HCT116 (cell line): ENCODE measurements around the gene MRAP2. TPM values are rescaled to one million over a fixed set of nuclear protein-coding genes. Genes with fewer than 3 reads are reported as not detected.

Experiments
- ATAC-seq: fragments of 200-7000 bp; cut with Tn5 transposase; 2 replicates; pipeline ENCODE4 v1.9.1; 2020; ENCODE audit warnings: mild to moderate bottlenecking, moderate library complexity
- BruUV-seq: library from RNA; stranded (reverse); fragments of 400-500 nt; replicated peaks from 2 replicates; lab custom pipeline; 2021; lab: Mats Ljungman, UMichigan
- CTCF ChIA-PET: fragments of 300-600 bp; sonication (Branson Sonifier 250); formaldehyde crosslinking; loops from one replicate; lab custom pipeline; 2021; ENCODE audit warnings: antibody characterized with exemption; lab: Charles Lee
- POLR2A ChIA-PET: fragments of 300-600, 350-600 bp; sonication (Branson Sonifier 250); formaldehyde crosslinking; loops from one replicate; lab custom pipeline; 2021; ENCODE audit warnings: antibody characterized with exemption; lab: Charles Lee
- RAD21 ChIA-PET, 2 experiments: fragments of 300-600 bp; sonication (Branson Sonifier 250); formaldehyde crosslinking; loops; one replicate each; lab custom pipeline; 2023; ENCODE audit warnings: low total read pairs in 2 of 2; ENCODE audit not compliant: uncharacterized antibody in 2 of 2, unreplicated experiment in 2 of 2, low non-redundant PET in 1 of 2; lab: Charles Lee
- DNase-seq: peaks from one replicate; pipeline ENCODE4 v3.0.0-alpha.2; 2010; ENCODE audit warnings: low read depth, low spot score
- H2AFZ ChIP-seq: fragments of 200-600 bp; shearing (Covaris generic), sonication (generic); 2 replicates; pipeline ENCODE4 v1.6.1; 2017; ENCODE audit warnings: low read depth, mixed run types, mixed read lengths, antibody characterized with exemption, low read length; ENCODE audit not compliant: poor library complexity, severe bottlenecking
- H3K27ac ChIP-seq: 2 replicates; pipeline ENCODE4 v1.5.1; 2012; ENCODE audit warnings: low read depth, low read length
- H3K27me3 ChIP-seq: fragments of 200-600 bp; sonication (generic); 2 replicates; pipeline ENCODE4 v1.6.1; 2016; ENCODE audit warnings: mixed run types, low read length, mixed read lengths; ENCODE audit not compliant: insufficient read depth
- H3K36me3 ChIP-seq, 2 experiments: fragments of 200-500 bp in 1 of 2; fragments of 200-600 bp in 1 of 2; sonication (Bioruptor generic) in 1 of 2; sonication (generic) in 1 of 2; 2 replicates each; pipeline versions ENCODE4 v1.5.1 to v1.6.1; 2014 to 2016; ENCODE audit warnings: low read length in 2 of 2, inconsistent platforms in 1 of 2, mixed read lengths in 1 of 2, mixed run types in 1 of 2; ENCODE audit not compliant: insufficient read depth in 2 of 2, control insufficient read depth in 1 of 2
- H3K4me1 ChIP-seq, 2 experiments: fragments of 200-600 bp in 1 of 2; sonication (generic) in 1 of 2; 2 replicates each; pipeline versions ENCODE4 v1.5.1 to v1.6.1; 2012 to 2017; ENCODE audit warnings: low read length in 2 of 2, inconsistent platforms in 1 of 2, mild to moderate bottlenecking in 1 of 2, mixed read lengths in 1 of 2, mixed run types in 1 of 2, moderate library complexity in 1 of 2; ENCODE audit not compliant: insufficient read depth in 2 of 2, control insufficient read depth in 1 of 2
- H3K4me2 ChIP-seq: fragments of 200-600 bp; sonication (generic); 2 replicates; pipeline ENCODE4 v1.6.1; 2017; ENCODE audit warnings: mixed run types, low read length, mixed read lengths
- H3K4me3 ChIP-seq, 2 experiments: fragments of 200-600 bp in 1 of 2; sonication (generic) in 1 of 2; replicated peaks in 1 of 2; 2 replicates each; pipeline ENCODE4 v1.5.1; 2011 to 2016; ENCODE audit warnings: low read length in 2 of 2, control low read depth in 1 of 2, low read depth in 1 of 2, mild to moderate bottlenecking in 1 of 2, mixed read lengths in 1 of 2, mixed run types in 1 of 2
- H3K79me2 ChIP-seq: fragments of 200-600 bp; sonication (generic); 2 replicates; pipeline ENCODE4 v1.6.1; 2017; ENCODE audit warnings: mild to moderate bottlenecking, mixed run types, low read length, moderate library complexity, mixed read lengths; ENCODE audit not compliant: insufficient read depth
- H3K9ac ChIP-seq: fragments of 200-600 bp; sonication (generic); 2 replicates; pipeline ENCODE4 v1.6.1; 2016; ENCODE audit warnings: low read length, mixed read lengths
- H3K9me2 ChIP-seq: fragments of 200-600 bp; sonication (generic), shearing (Covaris generic); 2 replicates; pipeline ENCODE4 v1.6.1; 2017; ENCODE audit warnings: mixed run types, mild to moderate bottlenecking, moderate library complexity; ENCODE audit not compliant: insufficient read depth
- H3K9me3 ChIP-seq, 2 experiments: fragments of 200-500 bp in 1 of 2; fragments of 200-600 bp in 1 of 2; sonication (Bioruptor generic) in 1 of 2; sonication (generic) in 1 of 2; 2 replicates each; pipeline ENCODE4 v1.6.1; 2014 to 2017; ENCODE audit warnings: low read length in 2 of 2, mixed read lengths in 2 of 2, inconsistent platforms in 1 of 2, low read depth in 1 of 2, mild to moderate bottlenecking in 1 of 2, mixed run types in 1 of 2, moderate library complexity in 1 of 2; ENCODE audit not compliant: control insufficient read depth in 1 of 2, insufficient read depth in 1 of 2
- H4K20me1 ChIP-seq: fragments of 200-600 bp; sonication (generic), shearing (Covaris generic); 2 replicates; pipeline ENCODE4 v1.6.1; 2017; ENCODE audit warnings: mixed run types, mild to moderate bottlenecking, moderate library complexity; ENCODE audit not compliant: insufficient read depth
- CBX3 ChIP-seq: IDR thresholded peaks from 2 replicates; pipeline ENCODE4 v1.6.1; 2012; ENCODE audit warnings: low read depth
- CTCF ChIP-seq, 3 experiments: fragments of 200-600 bp in 1 of 3; sonication (generic) in 1 of 3; IDR thresholded peaks in 2 of 3; conservative IDR thresholded peaks in 1 of 3; 2 replicates each; pipeline ENCODE4 v1.5.1; 2012 to 2017; ENCODE audit warnings: low read depth in 2 of 3, low read length in 2 of 3, antibody characterized with exemption in 1 of 3, borderline replicate concordance in 1 of 3, control low read depth in 1 of 3, mild to moderate bottlenecking in 1 of 3, mixed read lengths in 1 of 3, mixed run types in 1 of 3, moderate library complexity in 1 of 3; ENCODE audit not compliant: insufficient read depth in 1 of 3
- EGR1 ChIP-seq: IDR thresholded peaks from 2 replicates; pipeline ENCODE4 v1.6.1; 2012; ENCODE audit warnings: low read depth
- EZH2phosphoT487 ChIP-seq: fragments of 200-600 bp; IDR thresholded peaks from 2 replicates; pipeline ENCODE4 v1.6.1; 2018; ENCODE audit warnings: antibody characterized with exemption, borderline replicate concordance
- FOSL1 ChIP-seq: IDR thresholded peaks from 2 replicates; pipeline ENCODE4 v1.6.1; 2012; ENCODE audit warnings: low read depth
- JUND ChIP-seq: IDR thresholded peaks from 2 replicates; pipeline ENCODE4 v1.6.1; 2012
- POLR2AphosphoS5 ChIP-seq: IDR thresholded peaks from 2 replicates; pipeline ENCODE4 v1.6.1; 2011; ENCODE audit warnings: mild to moderate bottlenecking, low read depth, low read length, moderate library complexity
- RAD21 ChIP-seq: IDR thresholded peaks from 2 replicates; pipeline ENCODE4 v1.6.1; 2012; ENCODE audit warnings: low read depth, mild to moderate bottlenecking
- SIN3A ChIP-seq: IDR thresholded peaks from 2 replicates; pipeline ENCODE4 v1.6.1; 2012; ENCODE audit warnings: low read depth
- SRF ChIP-seq: IDR thresholded peaks from 2 replicates; pipeline ENCODE4 v1.6.1; 2012; ENCODE audit warnings: low read depth
- TCF7L2 ChIP-seq: IDR thresholded peaks from 2 replicates; pipeline ENCODE4 v1.7.0; 2011; ENCODE audit warnings: borderline replicate concordance, inconsistent platforms; ENCODE audit not compliant: insufficient read depth, insufficient read length; ENCODE audit errors: extremely low read depth
- YY1 ChIP-seq: IDR thresholded peaks from 2 replicates; pipeline ENCODE4 v1.6.1; 2011; ENCODE audit warnings: low read length, low read depth, moderate library complexity, mild to moderate bottlenecking; ENCODE audit not compliant: insufficient replicate concordance; ENCODE audit errors: extremely low read depth
- ZNF274 ChIP-seq: fragments of 200-500 bp; sonication (Bioruptor generic); IDR thresholded peaks from 2 replicates; pipeline ENCODE4 v1.6.1; 2014; ENCODE audit warnings: mild to moderate bottlenecking, low read depth, low read length, inconsistent platforms
- intact Hi-C: fragments of 100-400 bp; cut with micrococcal nuclease; formaldehyde crosslinking; loops from 2 replicates; pipeline ENCODE4 v1.10.0; 2022
- total RNA-seq: library from RNA; stranded (reverse); gene quantifications from one replicate; pipeline ENCODE4 v1.2.1, GENCODE V29; 2021; ENCODE audit not compliant: unreplicated experiment
- TF ChIP-seq, protein P1 (sequence below): IDR thresholded peaks from 2 replicates; pipeline ENCODE4 v1.6.1; 2012
- TF ChIP-seq, protein P2 (sequence below): IDR thresholded peaks from 2 replicates; pipeline ENCODE4 v1.6.1; 2012; ENCODE audit warnings: low read depth

Gene MRAP2
- total RNA-seq, 1 experiment from 2014 or later, result 1.4 TPM

GRCh38 chr6:84027340-84028181, 6.0 kb upstream of the MRAP2 start:
- no peaks in the 10 kb centered on the region for H3K36me3 ChIP-seq
- no peaks in the 10 kb centered on the region for H3K9me3 ChIP-seq
- H3K9me2 ChIP-seq, result no peaks in the 10 kb centered on the region
- H3K27ac ChIP-seq, result no peak overlapping the region
- intact Hi-C loops, result no loop called here
- H3K9ac ChIP-seq, result no peak overlapping the region
- H2AFZ ChIP-seq, result no peak overlapping the region
- ChIA-PET CTCF (no interaction called here), POLR2A (no interaction called here), RAD21 (no interaction called here)
- H3K27me3 ChIP-seq, result no peaks in the 10 kb centered on the region
- H3K4me2 ChIP-seq, result no peak overlapping the region
- H3K4me1 ChIP-seq, result 0 out of 4 replicates have a peak, but pooled peaks cover 0 to 3% of the 10 kb centered on the region in 2 experiments
- BruUV-seq, result no TSS peak
- DNase-seq (no peak), ATAC-seq (no peak)
- no peaks in the 10 kb centered on the region for H3K79me2 ChIP-seq
- no peaks in the 10 kb centered on the region for H4K20me1 ChIP-seq
- H3K4me3 ChIP-seq, result no peak overlapping the region
- TF ChIP-seq FOSL1 (no peak), ZNF274 (no peak), SIN3A (no peak), YY1 (no peak), CBX3 (no peak), SRF (no peak), TCF7L2 (no peak), EZH2phosphoT487 (no peak), EGR1 (no peak), CTCF (IDR thresholded peaks at IDR 0.05 in 2 of 3, conservative IDR thresholded peaks at IDR 0.05 in 1 of 3; ENCODE audit: borderline replicate concordance in 1 of 3, insufficient read depth in 1 of 3, low read depth in 2 of 3, low read length in 2 of 3) (no peak), RAD21 (no peak), JUND (no peak), POLR2AphosphoS5 (no peak)
- TF ChIP-seq, protein P1, sequence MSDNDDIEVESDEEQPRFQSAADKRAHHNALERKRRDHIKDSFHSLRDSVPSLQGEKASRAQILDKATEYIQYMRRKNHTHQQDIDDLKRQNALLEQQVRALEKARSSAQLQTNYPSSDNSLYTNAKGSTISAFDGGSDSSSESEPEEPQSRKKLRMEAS, result no peak
- TF ChIP-seq, protein P2, sequence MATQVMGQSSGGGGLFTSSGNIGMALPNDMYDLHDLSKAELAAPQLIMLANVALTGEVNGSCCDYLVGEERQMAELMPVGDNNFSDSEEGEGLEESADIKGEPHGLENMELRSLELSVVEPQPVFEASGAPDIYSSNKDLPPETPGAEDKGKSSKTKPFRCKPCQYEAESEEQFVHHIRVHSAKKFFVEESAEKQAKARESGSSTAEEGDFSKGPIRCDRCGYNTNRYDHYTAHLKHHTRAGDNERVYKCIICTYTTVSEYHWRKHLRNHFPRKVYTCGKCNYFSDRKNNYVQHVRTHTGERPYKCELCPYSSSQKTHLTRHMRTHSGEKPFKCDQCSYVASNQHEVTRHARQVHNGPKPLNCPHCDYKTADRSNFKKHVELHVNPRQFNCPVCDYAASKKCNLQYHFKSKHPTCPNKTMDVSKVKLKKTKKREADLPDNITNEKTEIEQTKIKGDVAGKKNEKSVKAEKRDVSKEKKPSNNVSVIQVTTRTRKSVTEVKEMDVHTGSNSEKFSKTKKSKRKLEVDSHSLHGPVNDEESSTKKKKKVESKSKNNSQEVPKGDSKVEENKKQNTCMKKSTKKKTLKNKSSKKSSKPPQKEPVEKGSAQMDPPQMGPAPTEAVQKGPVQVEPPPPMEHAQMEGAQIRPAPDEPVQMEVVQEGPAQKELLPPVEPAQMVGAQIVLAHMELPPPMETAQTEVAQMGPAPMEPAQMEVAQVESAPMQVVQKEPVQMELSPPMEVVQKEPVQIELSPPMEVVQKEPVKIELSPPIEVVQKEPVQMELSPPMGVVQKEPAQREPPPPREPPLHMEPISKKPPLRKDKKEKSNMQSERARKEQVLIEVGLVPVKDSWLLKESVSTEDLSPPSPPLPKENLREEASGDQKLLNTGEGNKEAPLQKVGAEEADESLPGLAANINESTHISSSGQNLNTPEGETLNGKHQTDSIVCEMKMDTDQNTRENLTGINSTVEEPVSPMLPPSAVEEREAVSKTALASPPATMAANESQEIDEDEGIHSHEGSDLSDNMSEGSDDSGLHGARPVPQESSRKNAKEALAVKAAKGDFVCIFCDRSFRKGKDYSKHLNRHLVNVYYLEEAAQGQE, result no peak
